Upper lobe of left lung (tissue), 6 donors: ENCODE data around the gene AMOTL1. TPM values are rescaled to one million over a fixed set of nuclear protein-coding genes. Genes with fewer than 3 reads are reported as not detected.

Source experiments
- ATAC-seq, 2 donors: fragments of 200-7000 bp; cut with Tn5 transposase; one replicate each; pipeline ENCODE4 v1.9.1; 2022; ENCODE audit warnings: mild to moderate bottlenecking in 2 of 2, moderate library complexity in 2 of 2; ENCODE audit not compliant: low FRiP score in 2 of 2
- DNase-seq, 2 donors: peaks; one replicate each; pipeline ENCODE4 v3.0.0-alpha.2; 2019 to 2020
- H3K27ac ChIP-seq, 4 donors: fragments of 200-600 bp; sonication (generic); one replicate each; pipeline ENCODE4 v1.5.1; 2016 to 2019
- H3K27me3 ChIP-seq, 4 donors: fragments of 200-600 bp; sonication (generic); one replicate each; pipeline ENCODE4 v1.5.1; 2017 to 2019
- H3K36me3 ChIP-seq, 4 donors: fragments of 200-600 bp; sonication (generic); one replicate each; pipeline ENCODE4 v1.5.1; 2016 to 2019
- H3K4me1 ChIP-seq, 4 donors: fragments of 200-600 bp; sonication (generic); one replicate each; pipeline ENCODE4 v1.5.1; 2018 to 2019
- H3K4me3 ChIP-seq, 4 donors: fragments of 200-600 bp; sonication (generic); one replicate each; pipeline ENCODE4 v1.5.1; 2017 to 2019; ENCODE audit warnings: mild to moderate bottlenecking in 2 of 4, moderate library complexity in 1 of 4
- H3K9me3 ChIP-seq, 4 donors: fragments of 200-600 bp; sonication (generic); one replicate each; pipeline ENCODE4 v1.5.1; 2018 to 2019
- CTCF ChIP-seq, 6 experiments: fragments of 450-650 bp in 4 of 6; fragments of 200-600 bp in 2 of 6; sonication (generic) in 2 of 6; IDR thresholded peaks; one replicate each; pipeline ENCODE4 v1.5.1; 2016 to 2019; ENCODE audit warnings: antibody characterized with exemption in 6 of 6
- EP300 ChIP-seq, 4 donors: sonication (generic); formaldehyde crosslinking; IDR thresholded peaks; one replicate each; pipeline ENCODE4 v1.5.1; 2017; ENCODE audit warnings: antibody characterized with exemption in 4 of 4, control low read depth in 2 of 4
- POLR2A ChIP-seq, 4 donors: fragments of 450-650 bp; IDR thresholded peaks; one replicate each; pipeline ENCODE4 v1.5.1; 2016 to 2017; ENCODE audit warnings: antibody characterized with exemption in 4 of 4, mild to moderate bottlenecking in 2 of 4
- POLR2AphosphoS5 ChIP-seq, 2 donors: sonication (generic); formaldehyde crosslinking; IDR thresholded peaks; one replicate each; pipeline ENCODE4 v1.5.1; 2017; ENCODE audit warnings: antibody characterized with exemption in 2 of 2
- WGBS, 2 donors: methylation state at CpG; one replicate each; pipeline ENCODE4 v1.1.5; 2017 to 2018; 5-methylcytosine and 5-hydroxymethylcytosine counted together
- total RNA-seq, 6 donors: library from RNA; depleted of rRNA in 4 of 6; stranded (reverse); fragments of >200 nt in 4 of 6; gene quantifications; one replicate each; pipeline versions ENCODE4 v1.1.0 to v1.2.1, GENCODE V29; 2016 to 2021
- donor health status: DM: no; HTN: no; CAD: no; lungs with moderate emphysema.
- donor health status: DM: no; HTN: yes; CAD: no; lungs with severe emphysema.

AMOTL1 gene
- total RNA-seq, 6 donors from 2014 or later, result 30.4 to 54.7 (median 46.1) TPM

DNA sequence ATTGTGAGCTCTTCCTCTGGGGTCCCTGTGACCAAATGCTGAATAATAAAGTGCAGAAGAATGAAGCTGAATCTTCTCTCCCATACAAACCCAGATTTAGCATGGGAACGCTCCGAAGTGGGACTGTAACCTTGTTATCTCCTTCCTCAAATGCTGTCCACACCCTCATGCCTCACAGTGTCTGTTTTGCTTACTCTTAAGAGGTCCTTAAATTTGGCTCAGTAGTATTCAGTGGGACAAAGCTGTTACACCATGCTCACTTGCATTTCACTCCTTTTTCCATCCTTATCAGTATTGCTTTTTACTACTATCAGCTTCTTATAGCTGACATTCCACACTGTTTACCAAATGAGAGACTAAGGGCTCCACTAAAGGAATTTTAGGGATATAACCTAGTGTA lies 13.8 kb upstream of the AMOTL1 start:
- Histone ChIP-seq H3K4me3 (no peak overlapping the region), H3K27me3 (no peaks in the 10 kb centered on the region), H3K4me1 (peaks cover 0 to 17% (median 15%) of the 10 kb centered on the region in 4 donors), H3K9me3 (no peaks in the 10 kb centered on the region), H3K36me3 (no peaks in the 10 kb centered on the region), H3K27ac (peak overlapping the region in 1 of 4 donors; percentile 12)
- TF ChIP-seq CTCF (IDR thresholded peaks at IDR 0.05), result no peak
- no peak for TF ChIP-seq POLR2AphosphoS5 (IDR thresholded peaks at IDR 0.05)
- ATAC-seq (no peak), DNase-seq (no peak)
- WGBS, 2 donors, result 44 to 52% methylated on average over 2 of the region's 2 CpGs

- H3K4me1 ChIP-seq, result peaks cover 0 to 15% (median 11%) of the 10 kb centered on the region in 4 donors
- ATAC-seq (no peak), DNase-seq (no peak)
- 83 to 86% methylated on average over 2 of the region's 2 CpGs for WGBS, 2 donors
- no peak overlapping the region for H3K27ac ChIP-seq
- TF ChIP-seq POLR2AphosphoS5 (IDR thresholded peaks at IDR 0.05), result no peak
- no peak for TF ChIP-seq POLR2A (IDR thresholded peaks at IDR 0.05)
- no peak for TF ChIP-seq CTCF (IDR thresholded peaks at IDR 0.05)
- no peak for TF ChIP-seq EP300 (IDR thresholded peaks at IDR 0.05)
- no peaks in the 10 kb centered on the region for H3K9me3 ChIP-seq
- H3K36me3 ChIP-seq, result no peaks in the 10 kb centered on the region
- no peaks in the 10 kb centered on the region for H3K27me3 ChIP-seq
- no peak overlapping the region for H3K4me3 ChIP-seq
These were observed 13.3 kb upstream of the AMOTL1 start for GRCh38 chr11:94754819-94755218.

- H3K9me3 ChIP-seq, result no peaks in the 10 kb centered on the region
- no peak for ATAC-seq
- DNase-seq, result peak in 1 of 2 donors; percentile 35
- H3K36me3 ChIP-seq, result no peaks in the 10 kb centered on the region
- H3K27ac ChIP-seq, result no peak overlapping the region
- H3K4me1 ChIP-seq, result peaks cover 0 to 8% (median 5%) of the 10 kb centered on the region in 4 donors
- no peaks in the 10 kb centered on the region for H3K27me3 ChIP-seq
- WGBS, 2 donors, result 94 to 96% methylated on average over 8 to 11 of the region's 11 CpGs
- TF ChIP-seq POLR2A (IDR thresholded peaks at IDR 0.05) (no peak), CTCF (IDR thresholded peaks at IDR 0.05) (no peak), POLR2AphosphoS5 (IDR thresholded peaks at IDR 0.05) (no peak), EP300 (IDR thresholded peaks at IDR 0.05) (no peak)
- no peak overlapping the region for H3K4me3 ChIP-seq
These were observed 12.7 kb upstream of the AMOTL1 start for GRCh38 chr11:94755494-94755893.

DNA sequence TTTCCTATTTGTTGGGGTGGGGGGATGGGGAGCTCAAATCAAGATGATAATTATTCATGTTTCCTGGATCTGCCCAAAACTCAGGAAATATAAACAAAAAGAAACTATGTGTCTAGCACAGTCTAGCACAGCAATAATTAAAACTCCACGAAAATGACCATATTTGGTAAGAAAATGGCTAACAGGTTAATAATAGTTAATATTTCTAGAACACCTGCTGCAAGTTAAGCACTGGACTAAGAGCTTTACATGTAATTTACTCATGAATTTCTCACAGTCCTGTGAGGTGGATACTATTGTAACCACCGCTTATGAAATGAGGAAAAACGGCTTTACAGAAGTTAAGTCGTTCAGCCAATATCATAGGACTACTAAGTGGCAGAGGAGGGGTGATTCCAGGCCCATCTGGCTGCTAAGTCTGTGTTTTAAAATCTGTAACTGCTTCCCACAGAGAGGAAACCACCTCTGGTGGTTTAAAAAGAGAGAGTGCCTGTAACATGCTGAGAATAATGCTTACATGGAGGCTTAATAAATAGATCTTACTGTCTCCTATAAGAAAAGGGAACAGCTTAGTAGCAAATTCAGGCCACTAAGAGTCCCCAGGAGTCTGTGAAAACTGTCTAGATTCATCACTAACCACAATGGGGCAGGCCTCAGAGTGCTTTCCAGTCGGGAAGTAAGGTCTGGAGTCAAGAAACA lies 11.0 kb upstream of the AMOTL1 start:
- Histone ChIP-seq H3K36me3 (no peaks in the 10 kb centered on the region), H3K9me3 (no peaks in the 10 kb centered on the region), H3K27ac (no peak overlapping the region), H3K4me3 (no peak overlapping the region), H3K27me3 (no peaks in the 10 kb centered on the region), H3K4me1 (peaks cover 0 to 5% (median 2%) of the 10 kb centered on the region in 4 donors)
- ATAC-seq (no peak), DNase-seq (no peak)
- 61 to 67% methylated on average over 5 of the region's 5 CpGs for WGBS, 2 donors
- TF ChIP-seq POLR2AphosphoS5 (IDR thresholded peaks at IDR 0.05) (no peak), CTCF (IDR thresholded peaks at IDR 0.05) (no peak), POLR2A (IDR thresholded peaks at IDR 0.05) (no peak), EP300 (IDR thresholded peaks at IDR 0.05) (no peak)

GRCh38 chr11:94758666-94759065 lies 9.5 kb upstream of the AMOTL1 start:
- peaks cover 0 to 7% (median 0%) of the 10 kb centered on the region in 4 donors for H3K4me1 ChIP-seq
- 90 to 93% methylated on average over 3 of the region's 3 CpGs for WGBS, 2 donors

More at GRCh38 chr11:94758666-94759065, 9.5 kb upstream of the AMOTL1 start:
- Histone ChIP-seq H3K27me3 (no peaks in the 10 kb centered on the region), H3K9me3 (no peaks in the 10 kb centered on the region), H3K4me3 (no peak overlapping the region), H3K27ac (no peak overlapping the region), H3K36me3 (no peaks in the 10 kb centered on the region)
- DNase-seq, result no peak
- ATAC-seq, result no peak
- no peak for TF ChIP-seq CTCF (IDR thresholded peaks at IDR 0.05)
- no peak for TF ChIP-seq POLR2AphosphoS5 (IDR thresholded peaks at IDR 0.05)
- no peak for TF ChIP-seq EP300 (IDR thresholded peaks at IDR 0.05)
- no peak for TF ChIP-seq POLR2A (IDR thresholded peaks at IDR 0.05)
